Caco-2 (cell line): ENCODE data around the gene FAM187B. TPM values are rescaled to one million over a fixed set of nuclear protein-coding genes. Genes with fewer than 3 reads are reported as not detected.
"Not testable (repeated sequence)": the region's sequence is repeated elsewhere in the genome, so short reads cannot be mapped to it uniquely, and the experiment has no call there.

Source experiments
- BruUV-seq: library from RNA; stranded (reverse); fragments of 400-500 nt; replicated peaks from 2 replicates; lab custom pipeline; 2021; lab: Mats Ljungman, UMichigan
- CTCF ChIA-PET: fragments of 300-600 bp; sonication (Branson Sonifier 250); formaldehyde crosslinking; loops from one replicate; lab custom pipeline; 2022; ENCODE audit warnings: antibody characterized with exemption; lab: Charles Lee
- POLR2A ChIA-PET: fragments of 300-600 bp; sonication (Branson Sonifier 250); formaldehyde crosslinking; loops from one replicate; lab custom pipeline; 2022; ENCODE audit warnings: antibody characterized with exemption; lab: Charles Lee
- DNase-seq, 2 experiments: peaks; one replicate each; pipeline versions ENCODE4 v3.0.0 to v3.0.0-alpha.2; 2020 to 2022
- H3K27me3 ChIP-seq: replicated peaks from 2 replicates; pipeline ENCODE4 v1.6.0; 2011; ENCODE audit warnings: low read length; ENCODE audit not compliant: control insufficient read depth, insufficient read depth
- H3K36me3 ChIP-seq: 2 replicates; pipeline ENCODE4 v1.5.1; 2011; ENCODE audit warnings: low read length; ENCODE audit not compliant: control insufficient read depth, insufficient read depth
- H3K4me1 ChIP-seq: fragments of 250-450 bp; sonication (Bioruptor Pico); 2 replicates; pipeline ENCODE4 v1.5.1; 2020; ENCODE audit warnings: mild to moderate bottlenecking
- H3K4me3 ChIP-seq: 2 replicates; pipeline ENCODE4 v1.5.1; 2011; ENCODE audit warnings: low read depth, mild to moderate bottlenecking, control low read depth, low read length
- H3K9me3 ChIP-seq: fragments of 250-450 bp; sonication (Bioruptor Pico); 2 replicates; pipeline ENCODE4 v1.5.1; 2020; ENCODE audit warnings: mild to moderate bottlenecking, moderate library complexity
- H3K27ac Mint-ChIP-seq: one replicate; pipeline ENCODE4 v1.8.0; 2022; ENCODE audit warnings: mixed read lengths; ENCODE audit not compliant: unreplicated experiment
- H3K27me3 Mint-ChIP-seq: one replicate; pipeline ENCODE4 v1.8.0; 2022; ENCODE audit warnings: mixed read lengths; ENCODE audit not compliant: insufficient read depth, unreplicated experiment
- H3K36me3 Mint-ChIP-seq: one replicate; pipeline ENCODE4 v1.8.0; 2022; ENCODE audit warnings: mild to moderate bottlenecking, mixed read lengths; ENCODE audit not compliant: insufficient read depth, unreplicated experiment
- H3K4me1 Mint-ChIP-seq: one replicate; pipeline ENCODE4 v1.8.0; 2022; ENCODE audit warnings: low read depth, mixed read lengths; ENCODE audit not compliant: unreplicated experiment
- H3K4me3 Mint-ChIP-seq: one replicate; pipeline ENCODE4 v1.8.0; 2022; ENCODE audit warnings: mild to moderate bottlenecking, moderate library complexity, mixed read lengths; ENCODE audit not compliant: unreplicated experiment
- H3K9me3 Mint-ChIP-seq: one replicate; pipeline ENCODE4 v1.8.0; 2022; ENCODE audit warnings: mixed read lengths; ENCODE audit not compliant: unreplicated experiment
- CTCF ChIP-seq, 2 experiments: fragments of 200-600 bp in 1 of 2; IDR thresholded peaks; 1 replicate in 1 of 2; 2 replicates in 1 of 2; pipeline versions ENCODE4 v1.5.1 to v1.8.0; 2011 to 2022; ENCODE audit warnings: antibody characterized with exemption in 1 of 2, control low read depth in 1 of 2, inconsistent platforms in 1 of 2, low read depth in 1 of 2, low read length in 1 of 2, mild to moderate bottlenecking in 1 of 2, moderate library complexity in 1 of 2; ENCODE audit not compliant: insufficient read depth in 1 of 2, severe bottlenecking in 1 of 2, unreplicated experiment in 1 of 2
- intact Hi-C: fragments of 100-400 bp; cut with micrococcal nuclease; formaldehyde crosslinking; loops from one replicate; pipeline ENCODE4 v1.10.0; 2022; ENCODE audit not compliant: unreplicated experiment
- total RNA-seq: library from RNA; stranded (reverse); gene quantifications from 2 replicates; pipeline ENCODE4 v1.2.3, GENCODE V29; 2022

The FAM187B gene
- total RNA-seq, 1 experiment from 2014 or later, result not detected

DNA sequence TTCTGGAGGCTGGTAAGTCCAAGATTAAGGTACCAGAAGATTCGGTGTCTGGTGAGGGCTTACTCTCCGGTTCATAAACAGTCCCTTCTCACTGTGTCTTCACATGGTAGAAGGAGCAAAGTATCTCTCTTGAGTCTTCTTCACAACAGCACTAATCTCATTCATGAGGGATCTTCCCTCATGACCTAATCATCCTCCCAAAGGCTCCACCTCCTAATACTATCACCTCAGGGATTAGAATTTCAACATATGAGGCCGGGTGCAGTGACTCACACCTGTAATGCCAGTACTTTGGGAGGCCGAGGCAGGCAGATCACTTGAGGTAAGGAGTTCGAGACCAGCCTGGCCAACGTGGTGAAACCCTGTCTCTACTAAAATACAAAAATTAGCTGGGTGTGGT lies 31.7 kb downstream of the FAM187B start:
- H3K36me3 ChIP-seq, H3K4me3 ChIP-seq, H3K9me3 Mint-ChIP-seq, H3K27ac Mint-ChIP-seq, intact Hi-C loops, H3K9me3 ChIP-seq, H3K36me3 Mint-ChIP-seq, H3K4me3 Mint-ChIP-seq, POLR2A ChIA-PET, H3K27me3 ChIP-seq, DNase-seq, CTCF ChIA-PET, BruUV-seq, H3K27me3 Mint-ChIP-seq, H3K4me1 ChIP-seq, H3K4me1 Mint-ChIP-seq: not testable (repeated sequence)

GRCh38 chr19:35195830-35196229 lies 32.7 kb downstream of the FAM187B start:
- DNase-seq, result no peak
- Mint-ChIP-seq H3K36me3 (no peaks in the 10 kb centered on the region), H3K4me1 (no peaks in the 10 kb centered on the region), H3K27me3 (peaks cover 4% of the 10 kb centered on the region), H3K4me3 (no peak overlapping the region), H3K9me3 (peaks cover 9% of the 10 kb centered on the region), H3K27ac (no peak overlapping the region)
- ChIA-PET POLR2A (no interaction called here), CTCF (no interaction called here)
- no peak for TF ChIP-seq CTCF (IDR thresholded peaks at IDR 0.05; ENCODE audit: insufficient read depth in 1 of 2, low read depth in 1 of 2, low read length in 1 of 2, severe bottlenecking in 1 of 2, unreplicated experiment in 1 of 2)
- Histone ChIP-seq H3K4me3 (no peak overlapping the region), H3K27me3 (no peaks in the 10 kb centered on the region; the same call in 1 of the 2 replicates), H3K36me3 (no peaks in the 10 kb centered on the region), H3K9me3 (peaks cover 8% of the 10 kb centered on the region), H3K4me1 (peaks cover 9% of the 10 kb centered on the region; the same call in 1 of the 2 replicates)
- no TSS peak for BruUV-seq
- intact Hi-C loops, result no loop called here

DNA sequence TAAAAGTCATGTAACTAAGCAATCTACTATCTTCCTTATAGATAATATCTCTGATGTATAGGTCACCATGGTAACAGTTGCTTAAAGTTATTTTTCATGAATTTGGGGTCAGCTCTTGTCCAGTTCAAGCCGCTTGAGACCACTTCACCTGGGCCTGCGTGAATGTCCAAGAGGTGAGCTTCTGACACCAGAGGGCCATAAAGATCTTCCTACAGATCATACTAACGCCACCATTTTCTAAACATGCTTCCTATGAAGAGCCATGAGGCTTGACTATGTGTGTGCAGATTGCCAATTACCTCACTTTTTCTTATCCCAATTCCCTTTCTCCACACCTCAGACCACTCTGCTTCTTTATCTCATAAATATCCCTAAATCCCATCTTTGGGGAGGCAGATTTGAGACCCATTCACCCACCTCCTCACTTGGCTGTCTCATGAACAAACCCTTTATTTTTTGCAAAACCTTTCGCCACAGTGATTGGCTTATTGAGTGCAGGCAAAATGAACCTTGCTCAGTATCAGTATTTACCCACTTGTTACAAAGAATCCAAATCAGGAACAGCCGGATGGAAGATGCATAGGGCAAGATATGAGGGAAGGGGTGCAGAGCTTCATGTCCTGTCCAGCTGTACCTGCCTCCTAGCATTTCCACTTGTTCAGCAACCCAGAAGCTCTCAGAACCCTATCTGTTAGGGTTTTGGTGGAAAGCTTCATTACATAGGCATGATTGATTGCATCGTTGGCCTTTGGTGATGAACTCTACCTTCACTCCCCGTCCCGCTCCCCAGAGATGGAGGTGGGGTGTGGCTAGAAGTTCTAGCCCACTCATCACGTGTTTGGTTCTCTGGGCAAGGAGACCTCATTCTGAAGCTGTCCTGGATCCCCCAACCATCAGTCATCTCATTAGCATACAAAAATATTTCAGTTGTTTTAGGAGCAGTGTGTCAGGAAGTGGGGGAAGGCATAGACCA lies 34.2 kb downstream of the FAM187B start:
- peaks cover 6% of the 10 kb centered on the region for H3K27me3 Mint-ChIP-seq

More for the DNA sequence above, 34.2 kb downstream of the FAM187B start:
- no peak overlapping the region for H3K4me3 Mint-ChIP-seq
- H3K9me3 Mint-ChIP-seq, result peaks cover 9% of the 10 kb centered on the region
- Histone ChIP-seq H3K27me3 (no peaks in the 10 kb centered on the region; the same call in 1 of the 2 replicates), H3K4me3 (no peak overlapping the region), H3K9me3 (peaks cover 17% of the 10 kb centered on the region), H3K4me1 (no peaks in the 10 kb centered on the region), H3K36me3 (no peaks in the 10 kb centered on the region)
- ChIA-PET POLR2A (interaction anchor here (0.6 kb wide), 1 partner anchor 59 kb away, joined by 3 read pairs; the partner anchor contains the start of gene LGI4), CTCF (no interaction called here)
- BruUV-seq, result no TSS peak
- no peak for TF ChIP-seq CTCF (IDR thresholded peaks at IDR 0.05; ENCODE audit: insufficient read depth in 1 of 2, low read depth in 1 of 2, low read length in 1 of 2, severe bottlenecking in 1 of 2, unreplicated experiment in 1 of 2)
- H3K27ac Mint-ChIP-seq, result no peak overlapping the region
- DNase-seq, result no peak
- H3K4me1 Mint-ChIP-seq, result no peaks in the 10 kb centered on the region
- no peaks in the 10 kb centered on the region for H3K36me3 Mint-ChIP-seq
- intact Hi-C loops, result no loop called here
